Measurements from ENCODE around the gene DNM3.

DNA sequence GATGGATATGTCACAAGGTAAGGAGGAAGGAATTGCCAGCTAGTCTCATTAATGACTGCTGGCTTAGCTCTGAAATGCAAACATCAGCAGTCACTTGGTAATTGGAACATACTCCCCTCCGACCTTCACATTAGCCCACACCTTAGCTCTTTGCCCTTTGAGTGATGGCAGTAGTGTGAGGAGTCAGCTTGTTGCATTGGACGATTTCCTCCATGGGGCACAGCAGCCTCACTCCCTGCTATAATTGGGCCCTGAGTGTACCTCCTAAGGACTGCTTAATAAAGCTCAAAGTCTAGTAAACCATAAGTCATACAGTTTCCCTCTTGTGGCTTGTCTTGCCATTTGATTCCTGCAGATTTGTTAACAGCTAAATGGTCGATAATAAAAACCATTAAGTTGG lies 40.4 kb upstream of the DNM3 start:
- no peak for TF ChIP-seq CTCF (IDR thresholded peaks at IDR 0.05)
- no peak for TF ChIP-seq EZH2 (IDR thresholded peaks at IDR 0.05)
- TF ChIP-seq EZH2phosphoT487 (IDR thresholded peaks at IDR 0.05), result no peak

All from neural progenitor cell (in vitro differentiated cells).